ENCODE results near the gene PPP6C. TPM values are rescaled to one million over a fixed set of nuclear protein-coding genes. Genes with fewer than 3 reads are reported as not detected.

Gene PPP6C
- total and polyA plus RNA-seq, 2 experiments from 2014 or later: 31.9 to 46.4 TPM

DNA sequence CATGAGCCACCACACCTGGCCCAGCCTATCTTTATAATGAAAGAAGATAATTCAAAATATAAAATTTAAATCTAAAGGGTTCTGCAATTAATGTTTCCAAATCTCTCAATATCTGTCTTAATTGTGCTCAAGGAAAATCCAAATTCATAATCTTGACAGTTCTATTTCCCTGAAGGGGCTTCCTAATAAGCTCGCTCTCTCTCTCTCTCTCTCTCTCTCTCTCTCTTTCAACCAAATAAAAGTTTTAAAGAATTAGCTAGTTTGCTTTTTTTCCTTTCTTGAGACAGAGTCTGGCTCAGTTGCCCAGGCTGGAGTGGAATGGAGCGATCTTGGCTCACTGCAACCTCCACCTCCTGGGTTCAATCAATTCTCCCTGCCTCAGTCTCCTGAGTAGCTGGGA lies 33.1 kb downstream of the PPP6C start:
- TF ChIP-seq CREB1 (CRISPR knock-in tag; IDR thresholded peaks at IDR 0.05; ENCODE audit: low read depth) (no peak), EZH2 (IDR thresholded peaks at IDR 0.05; ENCODE audit: low read depth, unreplicated experiment) (no peak), ZNF114 (CRISPR knock-in tag; IDR thresholded peaks at IDR 0.05) (no peak), POLR2AphosphoS5 (IDR thresholded peaks at IDR 0.05; ENCODE audit: low read depth) (no peak), JUNB (IDR thresholded peaks at IDR 0.05; ENCODE audit: unreplicated experiment) (no peak), ZNF331 (CRISPR knock-in tag; IDR thresholded peaks at IDR 0.05; ENCODE audit: low read depth) (no peak), EZH2phosphoT487 (IDR thresholded peaks at IDR 0.05; ENCODE audit: unreplicated experiment) (no peak), STAT1 (IDR thresholded peaks at IDR 0.05; ENCODE audit: unreplicated experiment) (no peak), NANOG (IDR thresholded peaks at IDR 0.05; ENCODE audit: borderline replicate concordance) (no peak)
- TF ChIP-seq, protein P1, sequence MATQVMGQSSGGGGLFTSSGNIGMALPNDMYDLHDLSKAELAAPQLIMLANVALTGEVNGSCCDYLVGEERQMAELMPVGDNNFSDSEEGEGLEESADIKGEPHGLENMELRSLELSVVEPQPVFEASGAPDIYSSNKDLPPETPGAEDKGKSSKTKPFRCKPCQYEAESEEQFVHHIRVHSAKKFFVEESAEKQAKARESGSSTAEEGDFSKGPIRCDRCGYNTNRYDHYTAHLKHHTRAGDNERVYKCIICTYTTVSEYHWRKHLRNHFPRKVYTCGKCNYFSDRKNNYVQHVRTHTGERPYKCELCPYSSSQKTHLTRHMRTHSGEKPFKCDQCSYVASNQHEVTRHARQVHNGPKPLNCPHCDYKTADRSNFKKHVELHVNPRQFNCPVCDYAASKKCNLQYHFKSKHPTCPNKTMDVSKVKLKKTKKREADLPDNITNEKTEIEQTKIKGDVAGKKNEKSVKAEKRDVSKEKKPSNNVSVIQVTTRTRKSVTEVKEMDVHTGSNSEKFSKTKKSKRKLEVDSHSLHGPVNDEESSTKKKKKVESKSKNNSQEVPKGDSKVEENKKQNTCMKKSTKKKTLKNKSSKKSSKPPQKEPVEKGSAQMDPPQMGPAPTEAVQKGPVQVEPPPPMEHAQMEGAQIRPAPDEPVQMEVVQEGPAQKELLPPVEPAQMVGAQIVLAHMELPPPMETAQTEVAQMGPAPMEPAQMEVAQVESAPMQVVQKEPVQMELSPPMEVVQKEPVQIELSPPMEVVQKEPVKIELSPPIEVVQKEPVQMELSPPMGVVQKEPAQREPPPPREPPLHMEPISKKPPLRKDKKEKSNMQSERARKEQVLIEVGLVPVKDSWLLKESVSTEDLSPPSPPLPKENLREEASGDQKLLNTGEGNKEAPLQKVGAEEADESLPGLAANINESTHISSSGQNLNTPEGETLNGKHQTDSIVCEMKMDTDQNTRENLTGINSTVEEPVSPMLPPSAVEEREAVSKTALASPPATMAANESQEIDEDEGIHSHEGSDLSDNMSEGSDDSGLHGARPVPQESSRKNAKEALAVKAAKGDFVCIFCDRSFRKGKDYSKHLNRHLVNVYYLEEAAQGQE (IDR thresholded peaks at IDR 0.05; ENCODE audit: unreplicated experiment): no peak
- TF ChIP-seq, protein P2, sequence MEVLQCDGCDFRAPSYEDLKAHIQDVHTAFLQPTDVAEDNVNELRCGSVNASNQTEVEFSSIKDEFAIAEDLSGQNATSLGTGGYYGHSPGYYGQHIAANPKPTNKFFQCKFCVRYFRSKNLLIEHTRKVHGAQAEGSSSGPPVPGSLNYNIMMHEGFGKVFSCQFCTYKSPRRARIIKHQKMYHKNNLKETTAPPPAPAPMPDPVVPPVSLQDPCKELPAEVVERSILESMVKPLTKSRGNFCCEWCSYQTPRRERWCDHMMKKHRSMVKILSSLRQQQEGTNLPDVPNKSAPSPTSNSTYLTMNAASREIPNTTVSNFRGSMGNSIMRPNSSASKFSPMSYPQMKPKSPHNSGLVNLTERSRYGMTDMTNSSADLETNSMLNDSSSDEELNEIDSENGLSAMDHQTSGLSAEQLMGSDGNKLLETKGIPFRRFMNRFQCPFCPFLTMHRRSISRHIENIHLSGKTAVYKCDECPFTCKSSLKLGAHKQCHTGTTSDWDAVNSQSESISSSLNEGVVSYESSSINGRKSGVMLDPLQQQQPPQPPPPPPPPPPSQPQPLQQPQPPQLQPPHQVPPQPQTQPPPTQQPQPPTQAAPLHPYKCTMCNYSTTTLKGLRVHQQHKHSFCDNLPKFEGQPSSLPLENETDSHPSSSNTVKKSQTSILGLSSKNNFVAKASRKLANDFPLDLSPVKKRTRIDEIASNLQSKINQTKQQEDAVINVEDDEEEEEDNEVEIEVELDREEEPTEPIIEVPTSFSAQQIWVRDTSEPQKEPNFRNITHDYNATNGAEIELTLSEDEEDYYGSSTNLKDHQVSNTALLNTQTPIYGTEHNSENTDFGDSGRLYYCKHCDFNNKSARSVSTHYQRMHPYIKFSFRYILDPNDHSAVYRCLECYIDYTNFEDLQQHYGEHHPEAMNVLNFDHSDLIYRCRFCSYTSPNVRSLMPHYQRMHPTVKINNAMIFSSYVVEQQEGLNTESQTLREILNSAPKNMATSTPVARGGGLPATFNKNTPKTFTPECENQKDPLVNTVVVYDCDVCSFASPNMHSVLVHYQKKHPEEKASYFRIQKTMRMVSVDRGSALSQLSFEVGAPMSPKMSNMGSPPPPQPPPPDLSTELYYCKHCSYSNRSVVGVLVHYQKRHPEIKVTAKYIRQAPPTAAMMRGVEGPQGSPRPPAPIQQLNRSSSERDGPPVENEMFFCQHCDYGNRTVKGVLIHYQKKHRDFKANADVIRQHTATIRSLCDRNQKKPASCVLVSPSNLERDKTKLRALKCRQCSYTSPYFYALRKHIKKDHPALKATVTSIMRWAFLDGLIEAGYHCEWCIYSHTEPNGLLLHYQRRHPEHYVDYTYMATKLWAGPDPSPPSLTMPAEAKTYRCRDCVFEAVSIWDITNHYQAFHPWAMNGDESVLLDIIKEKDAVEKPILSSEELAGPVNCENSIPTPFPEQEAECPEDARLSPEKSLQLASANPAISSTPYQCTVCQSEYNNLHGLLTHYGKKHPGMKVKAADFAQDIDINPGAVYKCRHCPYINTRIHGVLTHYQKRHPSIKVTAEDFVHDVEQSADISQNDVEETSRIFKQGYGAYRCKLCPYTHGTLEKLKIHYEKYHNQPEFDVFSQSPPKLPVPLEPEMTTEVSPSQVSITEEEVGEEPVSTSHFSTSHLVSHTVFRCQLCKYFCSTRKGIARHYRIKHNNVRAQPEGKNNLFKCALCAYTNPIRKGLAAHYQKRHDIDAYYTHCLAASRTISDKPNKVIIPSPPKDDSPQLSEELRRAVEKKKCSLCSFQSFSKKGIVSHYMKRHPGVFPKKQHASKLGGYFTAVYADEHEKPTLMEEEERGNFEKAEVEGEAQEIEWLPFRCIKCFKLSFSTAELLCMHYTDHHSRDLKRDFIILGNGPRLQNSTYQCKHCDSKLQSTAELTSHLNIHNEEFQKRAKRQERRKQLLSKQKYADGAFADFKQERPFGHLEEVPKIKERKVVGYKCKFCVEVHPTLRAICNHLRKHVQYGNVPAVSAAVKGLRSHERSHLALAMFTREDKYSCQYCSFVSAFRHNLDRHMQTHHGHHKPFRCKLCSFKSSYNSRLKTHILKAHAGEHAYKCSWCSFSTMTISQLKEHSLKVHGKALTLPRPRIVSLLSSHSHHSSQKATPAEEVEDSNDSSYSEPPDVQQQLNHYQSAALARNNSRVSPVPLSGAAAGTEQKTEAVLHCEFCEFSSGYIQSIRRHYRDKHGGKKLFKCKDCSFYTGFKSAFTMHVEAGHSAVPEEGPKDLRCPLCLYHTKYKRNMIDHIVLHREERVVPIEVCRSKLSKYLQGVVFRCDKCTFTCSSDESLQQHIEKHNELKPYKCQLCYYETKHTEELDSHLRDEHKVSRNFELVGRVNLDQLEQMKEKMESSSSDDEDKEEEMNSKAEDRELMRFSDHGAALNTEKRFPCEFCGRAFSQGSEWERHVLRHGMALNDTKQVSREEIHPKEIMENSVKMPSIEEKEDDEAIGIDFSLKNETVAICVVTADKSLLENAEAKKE (CRISPR knock-in tag; IDR thresholded peaks at IDR 0.05): no peak
- TF ChIP-seq, protein P3, sequence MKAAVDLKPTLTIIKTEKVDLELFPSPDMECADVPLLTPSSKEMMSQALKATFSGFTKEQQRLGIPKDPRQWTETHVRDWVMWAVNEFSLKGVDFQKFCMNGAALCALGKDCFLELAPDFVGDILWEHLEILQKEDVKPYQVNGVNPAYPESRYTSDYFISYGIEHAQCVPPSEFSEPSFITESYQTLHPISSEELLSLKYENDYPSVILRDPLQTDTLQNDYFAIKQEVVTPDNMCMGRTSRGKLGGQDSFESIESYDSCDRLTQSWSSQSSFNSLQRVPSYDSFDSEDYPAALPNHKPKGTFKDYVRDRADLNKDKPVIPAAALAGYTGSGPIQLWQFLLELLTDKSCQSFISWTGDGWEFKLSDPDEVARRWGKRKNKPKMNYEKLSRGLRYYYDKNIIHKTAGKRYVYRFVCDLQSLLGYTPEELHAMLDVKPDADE (IDR thresholded peaks at IDR 0.05): no peak
- TF ChIP-seq, protein P4, sequence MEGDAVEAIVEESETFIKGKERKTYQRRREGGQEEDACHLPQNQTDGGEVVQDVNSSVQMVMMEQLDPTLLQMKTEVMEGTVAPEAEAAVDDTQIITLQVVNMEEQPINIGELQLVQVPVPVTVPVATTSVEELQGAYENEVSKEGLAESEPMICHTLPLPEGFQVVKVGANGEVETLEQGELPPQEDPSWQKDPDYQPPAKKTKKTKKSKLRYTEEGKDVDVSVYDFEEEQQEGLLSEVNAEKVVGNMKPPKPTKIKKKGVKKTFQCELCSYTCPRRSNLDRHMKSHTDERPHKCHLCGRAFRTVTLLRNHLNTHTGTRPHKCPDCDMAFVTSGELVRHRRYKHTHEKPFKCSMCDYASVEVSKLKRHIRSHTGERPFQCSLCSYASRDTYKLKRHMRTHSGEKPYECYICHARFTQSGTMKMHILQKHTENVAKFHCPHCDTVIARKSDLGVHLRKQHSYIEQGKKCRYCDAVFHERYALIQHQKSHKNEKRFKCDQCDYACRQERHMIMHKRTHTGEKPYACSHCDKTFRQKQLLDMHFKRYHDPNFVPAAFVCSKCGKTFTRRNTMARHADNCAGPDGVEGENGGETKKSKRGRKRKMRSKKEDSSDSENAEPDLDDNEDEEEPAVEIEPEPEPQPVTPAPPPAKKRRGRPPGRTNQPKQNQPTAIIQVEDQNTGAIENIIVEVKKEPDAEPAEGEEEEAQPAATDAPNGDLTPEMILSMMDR (conservative IDR thresholded peaks at IDR 0.05; ENCODE audit: low read depth in 2 of 2): no peak
- DNase-seq (ENCODE audit: low spot score): no peak
- peaks cover 13% of the 10 kb centered on the region; the same call in 1 of the 2 replicates for H3K36me3 ChIP-seq (ENCODE audit: insufficient read depth)

More for the DNA sequence above, 33.1 kb downstream of the PPP6C start:
- H3K9me2 ChIP-seq (ENCODE audit: insufficient read depth): no peaks in the 10 kb centered on the region
- H2AFZ ChIP-seq: no peak overlapping the region
- no peaks in the 10 kb centered on the region for H3F3A ChIP-seq (replicated peaks; ENCODE audit: low read depth)
- Mint-ChIP-seq H3K4me1 (peaks cover 3% of the 10 kb centered on the region; the same call in 2 of the 3 replicates), H3K36me3 (ENCODE audit: low read depth) (peaks cover 32% of the 10 kb centered on the region), H3K27ac (no peak overlapping the region), H3K9me3 (no peaks in the 10 kb centered on the region), H3K4me3 (no peak overlapping the region), H3K27me3 (ENCODE audit: insufficient read depth, low read depth, poor library complexity) (peaks cover 3% of the 10 kb centered on the region)
- no peak overlapping the region for H3K4me3 ChIP-seq
- H3K79me2 ChIP-seq (replicated peaks; ENCODE audit: insufficient read depth): peaks cover 25% of the 10 kb centered on the region; the same call in 1 of the 2 replicates
- H3K27ac ChIP-seq (ENCODE audit: low read depth): no peak overlapping the region
- ATAC-seq: no peak
- H4K20me1 ChIP-seq (replicated peaks; ENCODE audit: insufficient read depth): peaks cover 14% of the 10 kb centered on the region; the same call in 1 of the 2 replicates
- no peak overlapping the region for H3K4me2 ChIP-seq
- no peaks in the 10 kb centered on the region; the same call in 1 of the 2 replicates for H3K4me1 ChIP-seq (ENCODE audit: insufficient read depth)
- H3K27me3 ChIP-seq (ENCODE audit: insufficient read depth): no peaks in the 10 kb centered on the region
